Keratinocyte (primary cell): Measurements from ENCODE around the gene TFIP11. TPM values are rescaled to one million over a fixed set of nuclear protein-coding genes. Genes with fewer than 3 reads are reported as not detected.

ENCODE experiments used
- DNase-seq: peaks from one replicate; pipeline ENCODE4 v3.0.0-alpha.2; 2011; ENCODE audit warnings: low read depth, missing footprints, low spot score
- FAIRE-seq: peaks from 2 replicates; lab custom pipeline; 2011; peaks lifted over from hg19 to GRCh38; lab: Jason Lieb, UNC
- H2AFZ ChIP-seq: 2 replicates; pipeline ENCODE4 v1.6.0; 2012; ENCODE audit warnings: low read length, control low read depth, inconsistent platforms; ENCODE audit not compliant: control insufficient read depth
- H3K27ac ChIP-seq: 2 replicates; pipeline ENCODE4 v1.5.1; 2011; ENCODE audit warnings: low read length; ENCODE audit not compliant: control insufficient read depth, insufficient read depth
- H3K27me3 ChIP-seq: 3 replicates; pipeline ENCODE4 v1.6.0; 2011; ENCODE audit warnings: low read length; ENCODE audit not compliant: control insufficient read depth, insufficient read depth; ENCODE audit errors: extremely low read depth
- H3K36me3 ChIP-seq, 2 experiments: 2 replicates in 1 of 2; 3 replicates in 1 of 2; pipeline ENCODE4 v1.5.1; 2011; ENCODE audit warnings: low read length in 2 of 2, mild to moderate bottlenecking in 1 of 2; ENCODE audit not compliant: control insufficient read depth in 2 of 2, insufficient read depth in 2 of 2; ENCODE audit errors: extremely low read depth in 1 of 2
- H3K4me1 ChIP-seq: 3 replicates; pipeline ENCODE4 v1.5.1; 2011; ENCODE audit warnings: low read length; ENCODE audit not compliant: control insufficient read depth, insufficient read depth; ENCODE audit errors: extremely low read depth
- H3K4me2 ChIP-seq: 3 replicates; pipeline ENCODE4 v1.6.0; 2011; ENCODE audit warnings: low read depth, low read length; ENCODE audit not compliant: control insufficient read depth, insufficient read depth; ENCODE audit errors: extremely low read depth
- H3K4me3 ChIP-seq, 3 experiments: fragments of 200-600 bp in 1 of 3; sonication (generic) in 1 of 3; 2 replicates in 2 of 3; 3 replicates in 1 of 3; pipeline ENCODE4 v1.5.1; 2011 to 2016; ENCODE audit warnings: low read length in 3 of 3, mild to moderate bottlenecking in 3 of 3, control low read depth in 2 of 3, inconsistent platforms in 1 of 3, low read depth in 1 of 3, mixed read lengths in 1 of 3, mixed run types in 1 of 3, moderate library complexity in 1 of 3; ENCODE audit not compliant: control insufficient read depth in 2 of 3, insufficient read depth in 2 of 3; ENCODE audit errors: extremely low read depth in 1 of 3
- H3K79me2 ChIP-seq: 2 replicates; pipeline ENCODE4 v1.6.0; 2012; ENCODE audit warnings: low read length; ENCODE audit not compliant: control insufficient read depth, insufficient read depth
- H3K9ac ChIP-seq: 3 replicates; pipeline ENCODE4 v1.6.0; 2011; ENCODE audit warnings: low read length; ENCODE audit not compliant: control insufficient read depth, insufficient read depth; ENCODE audit errors: extremely low read depth
- H3K9me1 ChIP-seq: 3 replicates; pipeline ENCODE4 v1.6.0; 2011; ENCODE audit warnings: low read length; ENCODE audit not compliant: control insufficient read depth, insufficient read depth; ENCODE audit errors: extremely low read depth
- H3K9me3 ChIP-seq: 2 replicates; pipeline ENCODE4 v1.5.1; 2012; ENCODE audit warnings: low read depth, low read length; ENCODE audit not compliant: control insufficient read depth
- H4K20me1 ChIP-seq: 3 replicates; pipeline ENCODE4 v1.6.0; 2011; ENCODE audit warnings: low read length; ENCODE audit not compliant: control insufficient read depth, insufficient read depth; ENCODE audit errors: extremely low read depth
- EZH2 ChIP-seq: IDR thresholded peaks from one replicate; pipeline ENCODE4 v1.6.1; 2012; ENCODE audit warnings: inconsistent platforms, mild to moderate bottlenecking, low read length, moderate library complexity
- dilution Hi-C: fragments of 300-500 bp; cut with MboI; formaldehyde crosslinking; loops from one replicate; pipeline ENCODE4 v1.7.0; 2020; ENCODE audit warnings: low sequenced_read_pairs; ENCODE audit not compliant: extremely low pct_ligation_motif_present
- polyA plus RNA-seq, 5 experiments: library from polyadenylated mRNA; depleted of rRNA in 3 of 5; stranded (reverse) in 3 of 5; stranded (forward) in 1 of 5; unstranded in 1 of 5; fragments of >200 nt; gene quantifications; 1 replicate in 1 of 5; 2 replicates in 3 of 5; 3 replicates in 1 of 5; pipeline versions ENCODE4 v1.2.1 to v1.2.3, GENCODE V29; 2011 to 2012; ENCODE audit warnings: missing spikeins in 2 of 5, low read depth in 1 of 5, low replicate concordance in 1 of 5
- TF ChIP-seq, protein P1 (sequence below), 3 experiments: IDR thresholded peaks in 1 of 3; conservative IDR thresholded peaks in 1 of 3; optimal IDR thresholded peaks in 1 of 3; 2 replicates in 2 of 3; 3 replicates in 1 of 3; pipeline versions ENCODE3 to v1.5.1; 2011; ENCODE audit warnings: low read length in 3 of 3, mild to moderate bottlenecking in 3 of 3, moderate library complexity in 2 of 3, control low read depth in 1 of 3, inconsistent platforms in 1 of 3; ENCODE audit not compliant: insufficient read depth in 2 of 3; ENCODE audit errors: extremely low read depth in 1 of 3

Gene TFIP11
- polyA plus RNA-seq, 1 donor (not counting 4 experiments of a cell fraction or from before 2014, with no cell fraction given): 30.3 TPM

DNA sequence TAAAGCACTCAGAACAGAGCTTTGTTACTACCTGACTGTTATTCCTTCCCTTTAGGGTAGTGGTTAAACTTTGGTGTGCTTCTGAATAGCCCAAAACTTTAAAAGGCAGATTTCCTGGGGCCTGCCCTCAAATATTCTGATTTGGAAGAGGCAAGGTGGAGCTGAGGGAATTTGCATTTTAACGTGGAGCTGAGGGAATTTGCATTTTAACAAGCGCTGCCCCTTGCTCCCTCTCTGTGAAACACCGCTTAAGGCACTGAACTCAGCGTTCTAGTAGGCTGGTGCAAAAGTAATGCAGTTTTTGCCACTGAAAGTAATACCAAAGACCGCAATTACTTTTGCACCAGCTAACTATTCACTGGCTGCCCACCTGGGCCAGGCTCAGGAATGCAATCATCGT lies 42.7 kb upstream of the TFIP11 start:
- Histone ChIP-seq H3K36me3 (peaks cover 0 to under 1% of the 10 kb centered on the region in 2 experiments), H3K9me1 (no peaks in the 10 kb centered on the region), H3K4me1 (peaks cover 32% of the 10 kb centered on the region), H2AFZ (no peak overlapping the region), H3K9ac (no peak overlapping the region), H3K27ac (no peak overlapping the region), H3K9me3 (no peaks in the 10 kb centered on the region), H3K4me3 (no peak overlapping the region), H3K4me2 (no peak overlapping the region), H3K27me3 (no peaks in the 10 kb centered on the region), H4K20me1 (no peaks in the 10 kb centered on the region), H3K79me2 (peaks cover 19% of the 10 kb centered on the region)
- no peak for FAIRE-seq
- DNase-seq: no peak
- dilution Hi-C loops: no loop called here
- TF ChIP-seq, protein P1, sequence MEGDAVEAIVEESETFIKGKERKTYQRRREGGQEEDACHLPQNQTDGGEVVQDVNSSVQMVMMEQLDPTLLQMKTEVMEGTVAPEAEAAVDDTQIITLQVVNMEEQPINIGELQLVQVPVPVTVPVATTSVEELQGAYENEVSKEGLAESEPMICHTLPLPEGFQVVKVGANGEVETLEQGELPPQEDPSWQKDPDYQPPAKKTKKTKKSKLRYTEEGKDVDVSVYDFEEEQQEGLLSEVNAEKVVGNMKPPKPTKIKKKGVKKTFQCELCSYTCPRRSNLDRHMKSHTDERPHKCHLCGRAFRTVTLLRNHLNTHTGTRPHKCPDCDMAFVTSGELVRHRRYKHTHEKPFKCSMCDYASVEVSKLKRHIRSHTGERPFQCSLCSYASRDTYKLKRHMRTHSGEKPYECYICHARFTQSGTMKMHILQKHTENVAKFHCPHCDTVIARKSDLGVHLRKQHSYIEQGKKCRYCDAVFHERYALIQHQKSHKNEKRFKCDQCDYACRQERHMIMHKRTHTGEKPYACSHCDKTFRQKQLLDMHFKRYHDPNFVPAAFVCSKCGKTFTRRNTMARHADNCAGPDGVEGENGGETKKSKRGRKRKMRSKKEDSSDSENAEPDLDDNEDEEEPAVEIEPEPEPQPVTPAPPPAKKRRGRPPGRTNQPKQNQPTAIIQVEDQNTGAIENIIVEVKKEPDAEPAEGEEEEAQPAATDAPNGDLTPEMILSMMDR (optimal IDR thresholded peaks at IDR 0.05 in 1 of 3, IDR thresholded peaks at IDR 0.05 in 1 of 3, conservative IDR thresholded peaks at IDR 0.05 in 1 of 3; ENCODE audit: extremely low read depth in 1 of 3, insufficient read depth in 2 of 3, low read length in 3 of 3): no peak
- TF ChIP-seq EZH2: no peak

DNA sequence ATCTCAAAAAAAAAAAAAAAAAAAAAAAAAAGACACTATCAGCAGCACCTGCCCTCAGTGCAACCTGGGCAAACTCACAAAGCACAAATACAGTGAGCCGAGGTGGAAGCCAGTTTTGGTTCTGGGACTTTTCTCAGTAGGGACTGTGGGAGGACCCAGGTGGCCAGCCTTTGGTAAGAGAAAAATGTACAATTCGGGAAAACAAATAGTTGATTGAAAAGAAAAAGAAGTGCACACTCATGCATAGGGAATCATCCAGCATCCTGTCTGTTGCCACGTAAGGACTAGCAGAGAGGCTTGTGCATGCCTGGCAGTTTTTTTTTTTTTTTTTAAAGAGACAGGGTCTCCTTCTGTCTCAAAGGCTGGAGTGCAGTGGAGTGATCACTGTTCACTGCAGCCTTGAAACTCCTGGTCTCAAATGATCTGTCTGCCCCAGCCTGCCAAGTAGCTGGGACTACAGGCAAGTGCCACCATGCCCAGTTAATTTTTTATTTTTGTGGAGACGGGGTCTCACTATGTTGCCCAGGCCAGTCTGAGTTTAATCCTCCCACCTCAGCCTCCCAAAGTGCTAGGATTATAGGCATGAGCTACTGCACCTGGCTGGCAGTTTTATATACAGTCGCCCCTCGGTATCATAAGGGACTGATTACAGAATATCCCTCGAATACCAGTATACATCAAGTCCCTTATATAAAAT lies 40.9 kb upstream of the TFIP11 start:
- Histone ChIP-seq H4K20me1 (no peaks in the 10 kb centered on the region), H3K27ac (peak overlapping the region; percentile 91), H3K79me2 (peaks cover 16% of the 10 kb centered on the region), H3K9me1 (no peaks in the 10 kb centered on the region), H3K27me3 (no peaks in the 10 kb centered on the region), H3K4me2 (peak overlapping the region; percentile 90), H3K4me3 (peak overlapping the region in 2 of 3 experiments; percentile 55 to 61), H3K4me1 (peaks cover 42% of the 10 kb centered on the region), H2AFZ (peak overlapping the region; percentile 66), H3K9me3 (no peaks in the 10 kb centered on the region), H3K9ac (peak overlapping the region; percentile 75), H3K36me3 (no peaks in the 10 kb centered on the region)
- TF ChIP-seq EZH2: no peak
- TF ChIP-seq, protein P1 (optimal IDR thresholded peaks at IDR 0.05 in 1 of 3, IDR thresholded peaks at IDR 0.05 in 1 of 3, conservative IDR thresholded peaks at IDR 0.05 in 1 of 3; ENCODE audit: extremely low read depth in 1 of 3, insufficient read depth in 2 of 3, low read length in 3 of 3): no peak
- FAIRE-seq (peak; percentile 95), DNase-seq (peak; percentile 45)
- dilution Hi-C loops: no loop called here
